Activated CD4-positive, alpha-beta T cell treated with anti-CD3 and anti-CD28 coated beads for 48 hours (primary cell): ENCODE data around the gene LHPP.
A peak's percentile ranks its signal among the peaks of the same experiment; 100 is the strongest.
"Not testable (repeated sequence)": the region's sequence is repeated elsewhere in the genome, so short reads cannot be mapped to it uniquely, and the experiment has no call there.

Source experiments
- DNase-seq: peaks from one replicate; pipeline ENCODE4 v3.0.0-alpha.2; 2020

LHPP gene

GRCh38 chr10:124539935-124540641, 78.5 kb downstream of the LHPP start:
- peak; percentile 70 for DNase-seq

- no peak for DNase-seq
These were observed 79.7 kb downstream of the LHPP start for GRCh38 chr10:124541076-124541903.

DNA sequence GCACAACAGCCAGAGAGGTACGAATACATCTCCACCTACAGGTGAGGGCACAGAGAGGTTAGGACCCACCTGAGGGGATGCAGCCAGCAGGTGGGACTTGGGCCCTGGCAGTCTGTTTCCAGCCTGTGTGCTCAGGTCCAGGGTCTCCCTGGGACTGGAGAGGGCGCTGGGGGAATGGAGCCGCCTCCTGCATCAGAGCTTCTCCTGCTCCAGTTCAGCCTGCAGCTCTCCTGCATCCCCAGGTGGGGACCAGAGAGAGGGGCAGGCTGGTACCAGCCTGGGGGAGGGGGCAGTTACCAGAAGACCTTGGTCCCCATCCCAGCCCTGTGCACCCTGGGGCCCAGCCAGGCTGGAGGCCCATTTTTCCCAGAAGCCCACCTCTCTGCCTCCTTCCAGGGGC, 80.7 kb downstream of the LHPP start:
- no peak for DNase-seq

DNA sequence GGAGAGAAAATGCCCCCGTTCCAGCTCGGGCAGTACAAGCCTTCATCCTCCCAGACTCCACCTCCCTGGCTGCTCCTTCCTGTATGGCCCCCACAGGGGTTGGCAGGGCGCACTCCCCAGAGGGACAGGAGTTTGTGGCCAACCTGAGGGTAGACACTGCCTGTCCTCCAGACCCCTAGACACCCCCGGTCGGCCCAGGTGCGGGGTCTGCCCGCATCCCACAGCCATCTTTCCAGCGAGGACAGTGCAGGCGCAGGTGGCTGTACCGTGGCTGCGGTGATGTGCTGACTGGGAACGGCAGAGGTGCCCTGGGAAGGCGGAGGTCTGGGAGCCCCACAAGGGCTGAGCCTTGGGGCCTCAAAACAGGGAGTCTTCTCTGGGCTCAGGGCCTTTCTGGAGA, 81.5 kb downstream of the LHPP start:
- DNase-seq = no peak

- no peak for DNase-seq
These were observed 82.3 kb downstream of the LHPP start for GRCh38 chr10:124543971-124544370.

DNA sequence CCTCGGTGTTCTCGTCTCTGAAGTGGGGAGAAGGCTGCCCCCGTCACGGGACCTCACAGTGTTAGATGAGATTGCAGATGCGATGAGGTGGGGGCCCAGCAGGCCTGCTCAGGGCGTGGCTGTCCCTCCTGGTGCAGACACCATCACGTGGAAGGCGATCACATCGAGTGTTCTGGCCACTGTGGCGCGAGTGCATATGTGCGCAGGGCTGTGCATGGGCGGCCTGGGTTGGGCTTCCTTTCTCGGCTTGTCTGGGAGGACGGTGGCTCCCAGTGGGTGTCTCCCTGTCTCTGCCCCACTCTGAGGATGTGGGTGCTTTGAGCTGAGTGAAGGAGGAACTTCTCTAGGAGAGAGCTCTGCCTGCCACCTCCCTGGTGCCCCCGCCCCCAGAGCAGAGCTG, 83.1 kb downstream of the LHPP start:
- no peak for DNase-seq

DNA sequence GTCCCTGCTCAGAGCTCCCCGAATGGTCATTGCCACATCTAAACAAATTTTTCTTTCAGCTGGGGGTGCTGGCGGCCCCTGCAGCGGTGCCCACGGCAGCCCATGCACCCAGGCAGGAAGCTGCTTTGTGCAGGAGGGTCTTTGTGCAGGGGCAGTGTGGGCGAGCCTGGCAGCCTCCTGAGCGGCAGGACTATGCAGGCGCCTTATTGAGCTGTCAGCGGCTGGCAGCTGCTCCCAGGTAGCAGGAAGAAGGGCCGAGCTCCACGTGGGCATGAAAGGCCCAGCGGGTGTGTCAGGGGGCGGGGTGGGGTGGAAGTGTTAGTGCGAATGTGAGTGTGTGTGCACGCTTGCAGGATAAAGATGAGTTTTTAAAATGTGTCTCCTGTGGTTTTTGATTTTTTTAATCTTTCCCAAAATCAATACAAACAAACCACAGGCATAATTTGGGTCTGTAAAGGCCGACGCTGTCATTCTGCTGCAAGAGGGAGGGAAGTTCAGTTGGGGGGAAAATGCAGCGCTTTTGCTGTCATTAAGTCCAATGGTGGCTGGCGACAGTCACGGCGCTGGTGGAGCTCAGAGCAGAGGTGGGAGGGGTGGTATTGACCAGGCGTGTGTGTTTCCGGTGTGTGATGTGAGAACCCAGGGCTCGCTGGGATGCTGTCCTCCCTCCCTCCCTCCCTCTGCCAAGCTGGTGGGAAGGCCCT, 83.9 kb downstream of the LHPP start:
- peak; percentile 28 for DNase-seq

DNA sequence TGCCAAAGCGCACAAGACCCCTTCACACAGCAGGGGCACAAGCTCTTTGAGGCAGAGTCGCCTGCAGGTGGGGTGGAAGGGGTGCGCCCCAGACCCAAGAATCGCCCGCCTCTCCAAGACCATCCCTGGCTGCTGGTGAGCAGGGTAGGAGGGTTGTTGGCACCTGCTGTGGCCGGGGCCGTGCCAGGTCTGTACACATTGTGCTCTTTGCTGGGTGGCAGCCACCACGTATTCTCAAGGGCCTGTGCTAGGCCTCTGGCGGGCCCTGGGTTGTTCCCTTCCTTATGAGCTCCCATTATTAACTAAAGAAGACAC, 84.4 kb downstream of the LHPP start:
- DNase-seq = no peak

DNA sequence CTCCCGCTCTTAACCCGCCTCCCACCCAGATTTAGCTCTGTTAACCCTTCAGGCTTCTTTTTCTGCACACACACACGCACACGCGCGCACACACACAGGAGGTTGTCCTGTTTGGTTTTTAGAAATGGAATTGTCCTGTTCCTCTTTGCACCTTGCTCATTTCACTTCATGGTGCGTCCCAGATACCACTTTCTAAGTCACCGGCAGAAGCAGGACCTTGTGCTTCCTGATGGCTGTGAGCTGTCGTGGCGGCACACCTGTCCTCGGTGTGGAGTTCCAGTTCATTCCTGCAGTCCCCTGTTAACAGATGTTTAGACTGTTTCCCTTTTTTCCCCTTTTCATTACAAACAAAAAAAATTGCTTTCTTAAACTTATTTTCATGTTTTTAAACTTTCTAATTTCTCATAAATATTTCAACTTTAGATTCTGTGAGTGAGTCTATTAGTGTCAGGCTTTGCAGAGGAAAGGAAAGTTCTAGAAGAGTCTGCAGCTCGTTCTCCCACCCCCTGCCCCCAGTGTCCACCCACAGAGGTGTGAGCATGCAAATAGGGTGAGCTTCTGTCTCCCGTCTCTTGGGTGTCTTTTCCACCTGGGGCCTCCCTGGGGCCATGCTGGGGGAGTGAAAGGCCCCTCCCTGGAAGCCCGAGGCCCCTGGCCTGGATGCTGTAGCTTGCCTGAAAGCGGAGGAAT, 85.5 kb downstream of the LHPP start:
- DNase-seq = no peak

DNA sequence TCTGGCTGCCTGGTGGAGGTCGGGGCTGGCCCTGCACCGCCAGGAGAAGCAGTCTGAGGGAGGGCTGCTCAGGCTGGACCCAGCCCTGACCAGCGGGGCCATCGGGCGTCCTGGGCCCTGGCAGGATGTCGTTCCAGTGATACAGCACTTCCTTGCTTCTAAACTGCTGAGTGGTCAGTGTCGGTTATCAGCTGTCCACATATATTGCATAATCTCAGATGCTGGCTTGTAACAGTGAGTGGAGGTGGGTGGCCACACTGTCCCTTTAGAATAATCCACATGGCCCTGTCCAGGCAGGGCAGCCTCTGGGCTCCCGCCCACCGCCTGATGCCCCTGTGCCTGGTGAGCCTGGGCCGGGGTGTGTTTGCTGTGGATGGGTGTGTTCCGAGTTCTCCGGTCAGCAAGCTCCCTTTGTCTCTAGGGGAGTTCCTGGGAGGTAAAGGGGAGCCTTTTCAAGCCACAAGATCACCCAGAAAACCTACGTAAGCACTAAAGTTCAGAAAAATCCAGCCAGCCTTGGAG, 86.1 kb downstream of the LHPP start:
- no peak for DNase-seq

GRCh38 chr10:124549171-124549570, 87.5 kb downstream of the LHPP start:
- not testable (repeated sequence) for DNase-seq

GRCh38 chr10:124550293-124551034, 88.8 kb downstream of the LHPP start:
- DNase-seq = no peak

DNA sequence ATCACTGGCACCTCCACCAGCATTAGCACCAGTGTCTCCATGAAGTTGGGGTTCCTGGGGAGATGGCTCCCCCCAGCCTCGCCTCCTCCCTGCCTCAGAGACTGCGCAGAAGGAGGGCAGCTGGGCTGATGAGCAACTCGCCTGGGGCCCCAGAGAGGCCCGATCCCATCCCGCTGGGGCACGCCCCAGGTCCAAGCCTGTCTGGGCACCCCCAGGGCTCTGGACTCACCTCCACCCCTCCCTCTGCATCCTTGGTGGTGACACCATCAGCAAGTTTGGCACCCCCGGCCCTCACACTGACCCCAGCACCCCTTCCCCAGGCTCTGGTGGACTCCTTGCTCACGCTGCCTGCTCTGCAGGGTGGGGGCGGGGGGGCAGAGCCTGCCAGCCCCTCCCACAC, 89.5 kb downstream of the LHPP start:
- DNase-seq = no peak

DNA sequence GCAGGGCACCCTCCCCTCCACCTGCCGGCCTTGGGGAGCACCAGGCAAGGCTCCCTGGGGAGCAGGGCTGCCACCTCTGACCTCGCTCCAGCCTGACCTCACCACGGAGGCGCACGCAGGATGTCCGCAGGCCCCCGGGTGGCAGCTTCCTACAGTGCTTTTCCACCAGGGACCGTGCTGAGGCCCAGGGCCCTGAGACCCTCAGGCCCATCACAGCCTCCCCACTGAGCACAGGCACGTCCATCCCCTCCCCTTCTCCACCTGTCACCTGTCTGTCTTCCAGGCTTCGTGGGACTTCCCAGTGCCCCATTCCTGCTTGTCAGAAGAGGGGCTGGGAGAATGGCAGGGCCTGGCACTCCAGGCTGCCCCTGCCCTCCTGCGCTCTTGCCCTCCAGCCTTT, 90.1 kb downstream of the LHPP start:
- no peak for DNase-seq

DNA sequence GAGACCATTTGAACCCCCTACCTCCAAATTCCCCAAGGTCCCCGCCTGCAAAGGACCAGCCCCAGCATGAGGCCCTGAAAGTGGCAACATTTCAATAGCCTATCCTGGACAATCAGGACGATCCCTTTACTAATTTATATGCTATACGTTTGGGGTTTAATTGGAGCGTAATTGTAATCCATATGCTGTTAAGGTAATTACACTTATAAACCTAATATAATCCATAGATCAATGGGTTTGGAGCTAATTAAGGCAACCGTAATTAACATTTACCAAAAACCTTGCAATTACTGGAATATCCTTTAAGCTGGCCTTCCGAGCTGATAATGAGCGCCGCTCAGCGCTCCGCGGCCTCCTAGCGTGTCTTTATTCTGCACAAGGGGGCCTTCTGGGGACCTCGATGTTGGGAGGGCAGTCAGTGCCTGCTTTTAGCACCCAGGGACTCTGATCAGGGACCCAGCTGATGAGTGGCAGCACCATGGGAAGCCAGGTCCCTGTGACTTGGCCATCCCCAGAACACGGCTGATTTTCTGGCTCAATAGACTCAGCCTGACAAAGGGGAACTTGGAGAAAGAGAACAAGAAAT, 91.2 kb downstream of the LHPP start:
- DNase-seq = no peak

DNA sequence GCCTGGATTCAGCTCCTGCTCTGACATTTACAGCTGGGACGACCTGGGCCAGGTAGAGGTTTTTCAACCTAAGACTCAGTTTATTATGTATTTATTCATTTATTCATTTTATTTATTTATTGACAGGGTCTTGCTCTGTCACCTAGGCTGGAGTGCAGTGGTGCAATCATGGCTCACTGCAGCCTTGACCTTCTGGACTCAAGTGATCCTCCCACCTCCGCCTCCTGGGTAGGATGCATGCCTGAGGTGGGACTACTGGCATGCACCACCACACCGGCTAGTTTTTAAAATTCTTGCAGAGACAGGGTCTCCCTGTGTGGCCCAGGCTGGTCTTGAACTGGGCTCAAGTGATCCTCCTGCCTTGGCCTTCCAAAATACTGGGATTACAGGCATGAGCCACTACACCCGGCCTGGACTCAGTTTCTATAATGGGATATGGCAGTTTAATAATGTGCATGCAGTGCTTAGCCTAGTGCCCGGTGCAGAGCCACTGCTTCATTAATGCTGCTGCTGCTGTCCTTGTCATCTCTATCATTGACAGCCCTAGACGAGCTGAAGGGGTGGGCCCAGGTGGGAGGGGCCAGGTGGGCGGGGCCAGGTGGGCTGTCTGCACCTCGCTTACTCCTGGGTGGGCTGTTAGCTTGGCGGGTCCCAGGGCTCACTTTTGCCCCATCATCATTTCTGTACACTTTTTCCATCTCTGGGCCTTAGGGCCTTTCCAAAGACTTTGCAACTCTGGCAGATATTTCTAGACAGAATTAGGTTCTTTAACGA, 92.6 kb downstream of the LHPP start:
- DNase-seq = no peak

- DNase-seq = no peak
These were observed 95.5 kb downstream of the LHPP start for GRCh38 chr10:124557167-124557566.

- DNase-seq = no peak
These were observed 96.2 kb downstream of the LHPP start for GRCh38 chr10:124557648-124558338.

DNA sequence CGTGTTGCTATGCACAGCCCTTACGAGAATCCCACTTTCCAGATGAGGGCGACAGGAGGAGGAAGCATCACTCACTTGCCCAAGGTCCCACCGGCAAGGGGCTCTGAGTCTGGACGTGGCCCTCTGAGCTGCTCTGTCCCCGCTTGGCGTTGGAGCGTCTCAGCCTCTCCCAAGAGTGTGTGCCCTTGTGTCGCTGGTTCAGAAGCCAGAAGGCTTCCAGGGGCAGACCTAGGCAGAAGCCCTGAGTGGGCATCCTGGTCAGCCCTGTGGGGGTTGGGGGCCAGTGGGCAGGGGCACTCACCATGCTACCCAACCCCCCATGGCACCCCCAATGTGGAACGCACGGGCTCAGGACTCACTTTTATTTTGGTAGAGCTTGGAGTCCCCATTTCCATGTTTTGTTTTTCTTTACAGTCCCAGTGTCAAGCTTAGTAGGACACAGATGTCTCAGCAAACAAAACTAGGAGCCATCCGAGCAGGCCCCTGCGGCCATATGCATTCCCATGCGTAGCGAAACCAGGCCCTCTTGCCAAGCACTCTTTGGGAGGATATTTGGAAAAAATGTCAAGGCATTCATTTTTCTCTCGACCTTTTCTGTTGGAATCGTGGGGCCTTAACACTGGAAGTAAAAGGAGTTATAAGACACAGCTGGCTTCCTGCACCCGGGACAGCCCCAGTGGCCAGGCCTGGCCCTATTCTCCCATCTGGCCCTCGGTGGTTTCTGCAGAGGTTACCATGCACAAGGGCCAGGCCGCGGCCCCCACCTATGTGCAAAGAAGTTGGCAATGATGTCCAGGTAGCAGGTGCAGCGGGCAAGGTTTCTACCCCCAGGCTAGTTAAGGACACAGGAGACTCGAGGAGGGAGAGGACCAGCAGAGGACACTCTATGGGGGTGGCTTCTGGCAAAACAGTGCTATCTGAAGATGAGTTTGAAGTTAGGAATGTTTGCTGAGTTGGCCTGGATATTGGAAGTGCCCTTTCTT, 97.0 kb downstream of the LHPP start:
- no peak for DNase-seq
